ENCODE data around the gene SDK1. TPM values are rescaled to one million over a fixed set of nuclear protein-coding genes. Genes with fewer than 3 reads are reported as not detected.

The SDK1 gene
- total RNA-seq, 4 donors from 2014 or later, result under 0.01 to 16.2 (median 7.2) TPM

DNA sequence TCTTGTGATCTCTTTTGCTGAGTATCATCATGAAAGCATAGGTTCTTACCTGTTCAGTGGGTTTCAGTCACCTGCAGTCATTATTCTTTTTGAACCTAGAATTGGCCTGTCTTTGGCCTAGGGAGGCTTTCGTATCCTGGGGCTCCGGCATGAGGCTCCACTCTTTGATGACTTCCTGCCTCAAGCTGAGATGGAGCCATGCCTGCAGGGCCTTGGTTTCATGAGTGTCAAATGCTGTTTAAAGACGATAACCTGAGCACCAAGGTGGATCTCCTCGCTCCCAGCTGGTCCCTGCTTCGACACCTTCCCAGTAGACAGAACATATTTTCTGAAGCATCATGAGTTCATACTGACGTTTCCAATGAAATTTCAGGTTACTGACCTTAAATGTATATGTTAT, 783.2 kb downstream of the SDK1 start:
- Histone ChIP-seq H3K9me3 (no peaks in the 10 kb centered on the region), H3K4me1 (no peaks in the 10 kb centered on the region), H3K27me3 (no peaks in the 10 kb centered on the region), H3K36me3 (no peaks in the 10 kb centered on the region), H3K4me3 (no peak overlapping the region), H3K27ac (no peak overlapping the region)
- no peak for DNase-seq
- no peak for TF ChIP-seq POLR2A (IDR thresholded peaks at IDR 0.05)
- TF ChIP-seq, protein P1, sequence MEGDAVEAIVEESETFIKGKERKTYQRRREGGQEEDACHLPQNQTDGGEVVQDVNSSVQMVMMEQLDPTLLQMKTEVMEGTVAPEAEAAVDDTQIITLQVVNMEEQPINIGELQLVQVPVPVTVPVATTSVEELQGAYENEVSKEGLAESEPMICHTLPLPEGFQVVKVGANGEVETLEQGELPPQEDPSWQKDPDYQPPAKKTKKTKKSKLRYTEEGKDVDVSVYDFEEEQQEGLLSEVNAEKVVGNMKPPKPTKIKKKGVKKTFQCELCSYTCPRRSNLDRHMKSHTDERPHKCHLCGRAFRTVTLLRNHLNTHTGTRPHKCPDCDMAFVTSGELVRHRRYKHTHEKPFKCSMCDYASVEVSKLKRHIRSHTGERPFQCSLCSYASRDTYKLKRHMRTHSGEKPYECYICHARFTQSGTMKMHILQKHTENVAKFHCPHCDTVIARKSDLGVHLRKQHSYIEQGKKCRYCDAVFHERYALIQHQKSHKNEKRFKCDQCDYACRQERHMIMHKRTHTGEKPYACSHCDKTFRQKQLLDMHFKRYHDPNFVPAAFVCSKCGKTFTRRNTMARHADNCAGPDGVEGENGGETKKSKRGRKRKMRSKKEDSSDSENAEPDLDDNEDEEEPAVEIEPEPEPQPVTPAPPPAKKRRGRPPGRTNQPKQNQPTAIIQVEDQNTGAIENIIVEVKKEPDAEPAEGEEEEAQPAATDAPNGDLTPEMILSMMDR (IDR thresholded peaks at IDR 0.05), result no peak
- intact Hi-C loops (cut with DNase I; ENCODE audit: low total_unique reads), result no loop called here

DNA sequence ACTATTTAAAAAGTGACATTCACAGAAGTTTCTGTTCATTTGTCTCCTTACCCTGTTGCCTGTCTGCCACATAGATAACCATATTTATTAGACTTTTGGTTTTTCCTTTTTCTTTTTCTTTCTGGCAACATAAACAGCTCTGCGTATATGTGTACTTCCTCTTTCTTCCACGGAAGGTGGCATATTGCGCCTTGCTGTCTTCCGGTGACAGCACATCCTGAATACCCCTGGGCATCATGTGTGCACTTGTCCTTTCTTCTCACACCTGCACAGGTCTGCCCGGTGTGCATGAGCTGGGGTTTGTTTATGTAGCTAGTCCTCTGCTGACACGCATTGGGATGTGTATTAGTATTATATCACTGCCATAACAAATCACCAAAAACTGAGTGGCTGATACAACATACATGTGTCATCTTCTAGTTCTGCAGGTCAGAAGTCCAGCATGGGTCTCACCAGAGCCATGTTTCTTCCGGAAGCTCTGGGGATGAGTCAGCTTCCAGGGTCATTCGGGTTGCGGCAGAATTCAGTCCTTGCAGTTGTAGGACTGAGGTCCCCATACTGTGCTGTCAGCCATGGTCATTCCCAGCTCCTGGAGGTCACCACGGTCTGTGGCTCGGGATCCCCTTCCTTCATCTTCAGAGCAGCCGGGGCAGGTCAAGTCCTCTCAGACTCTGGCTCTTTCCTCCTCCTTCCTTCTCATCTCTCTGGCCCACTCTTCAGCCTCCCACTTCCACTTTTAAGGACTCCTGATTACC, 785.1 kb downstream of the SDK1 start:
- H3K27ac ChIP-seq, result no peak overlapping the region
- no peaks in the 10 kb centered on the region for H3K27me3 ChIP-seq
- H3K4me3 ChIP-seq, result no peak overlapping the region
- TF ChIP-seq, protein P1 (IDR thresholded peaks at IDR 0.05), result no peak
- no peak for TF ChIP-seq POLR2A (IDR thresholded peaks at IDR 0.05)
- H3K9me3 ChIP-seq, result peaks cover 0 to 6% of the 10 kb centered on the region in 2 donors
- H3K4me1 ChIP-seq, result no peaks in the 10 kb centered on the region
- DNase-seq, result no peak
- intact Hi-C loops (cut with DNase I; ENCODE audit: low total_unique reads), result no loop called here
- H3K36me3 ChIP-seq, result no peaks in the 10 kb centered on the region

DNA sequence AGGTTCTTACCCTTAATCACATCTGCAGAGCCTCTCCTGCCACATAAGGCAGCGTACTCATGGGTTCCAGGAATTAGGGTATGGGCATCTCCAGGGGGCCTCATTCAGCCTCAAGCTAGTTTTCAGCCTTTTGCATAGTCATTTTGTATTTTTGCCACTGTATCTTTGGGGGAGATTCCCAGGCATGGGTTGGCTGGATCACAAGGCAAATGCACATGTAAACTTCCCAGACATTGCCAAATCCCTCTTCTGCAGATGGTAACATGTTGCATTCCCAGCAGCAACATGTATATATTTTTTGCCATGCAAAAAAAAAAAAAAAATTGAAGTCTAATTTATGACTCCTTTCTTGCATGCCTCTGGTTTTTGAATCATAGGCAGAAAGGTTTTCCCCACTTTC, 785.7 kb downstream of the SDK1 start:
- Histone ChIP-seq H3K9me3 (peaks cover 0 to 6% of the 10 kb centered on the region in 2 donors), H3K27ac (no peak overlapping the region), H3K4me3 (no peak overlapping the region), H3K27me3 (no peaks in the 10 kb centered on the region), H3K36me3 (no peaks in the 10 kb centered on the region), H3K4me1 (no peaks in the 10 kb centered on the region)
- intact Hi-C loops (cut with DNase I; ENCODE audit: low total_unique reads), result no loop called here
- no peak for DNase-seq
- TF ChIP-seq, protein P1 (IDR thresholded peaks at IDR 0.05), result no peak
- no peak for TF ChIP-seq POLR2A (IDR thresholded peaks at IDR 0.05)

DNA sequence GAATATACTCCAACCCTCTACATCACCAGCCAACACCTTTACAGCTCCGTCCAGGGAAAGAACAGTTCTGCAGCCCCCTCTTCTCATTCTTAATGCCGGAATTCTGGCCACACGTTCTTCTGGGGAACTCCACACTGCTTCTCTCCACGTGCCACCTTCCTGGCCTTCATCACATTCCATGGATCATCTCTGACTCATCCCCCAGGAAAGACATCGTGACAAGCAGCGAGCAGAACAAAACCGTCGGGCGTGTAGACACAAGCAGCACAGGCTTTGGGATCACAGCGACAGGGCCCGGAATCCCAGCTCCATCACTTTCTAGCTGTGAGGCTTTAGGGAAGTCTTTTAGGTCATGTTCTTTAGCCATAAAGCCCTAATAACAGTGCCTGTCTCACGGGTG, 790.7 kb downstream of the SDK1 start:
- no peak for DNase-seq
- H3K36me3 ChIP-seq, result no peaks in the 10 kb centered on the region
- intact Hi-C loops (cut with DNase I; ENCODE audit: low total_unique reads), result no loop called here
- no peak overlapping the region for H3K4me3 ChIP-seq
- H3K27me3 ChIP-seq, result no peaks in the 10 kb centered on the region
- H3K4me1 ChIP-seq, result no peaks in the 10 kb centered on the region
- H3K9me3 ChIP-seq, result peaks cover 0 to 6% of the 10 kb centered on the region in 2 donors
- H3K27ac ChIP-seq, result no peak overlapping the region
- TF ChIP-seq, protein P1 (IDR thresholded peaks at IDR 0.05), result no peak
- TF ChIP-seq POLR2A (IDR thresholded peaks at IDR 0.05), result no peak

DNA sequence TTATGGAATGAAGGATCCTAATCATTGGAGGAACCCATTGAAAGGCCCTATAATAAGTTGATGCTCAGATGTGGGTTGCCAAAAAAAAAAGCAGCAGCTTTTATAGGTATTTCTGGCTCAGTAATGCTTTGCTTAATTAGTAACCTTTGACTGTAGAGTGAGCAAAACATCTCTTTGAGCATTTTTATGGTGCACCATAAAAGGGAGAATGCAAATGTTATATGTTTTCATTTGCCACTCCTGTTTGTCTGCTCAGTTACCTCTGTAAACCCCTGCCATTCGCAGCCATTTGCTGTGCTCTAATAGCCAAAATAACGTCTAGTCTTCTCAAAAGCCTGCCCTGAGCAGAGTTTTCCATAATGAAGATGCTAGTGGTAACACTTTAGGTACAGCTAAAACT, 792.0 kb downstream of the SDK1 start:
- Histone ChIP-seq H3K27ac (no peak overlapping the region), H3K4me3 (no peak overlapping the region), H3K4me1 (no peaks in the 10 kb centered on the region), H3K36me3 (no peaks in the 10 kb centered on the region), H3K27me3 (no peaks in the 10 kb centered on the region), H3K9me3 (peaks cover 0 to 6% of the 10 kb centered on the region in 2 donors)
- DNase-seq, result no peak
- intact Hi-C loops (cut with DNase I; ENCODE audit: low total_unique reads), result no loop called here
- no peak for TF ChIP-seq POLR2A (IDR thresholded peaks at IDR 0.05)
- TF ChIP-seq, protein P1 (IDR thresholded peaks at IDR 0.05), result no peak

Measured in uterus (tissue), 4 donors.